WI38 (cell line): ENCODE results near the gene SYT2.
"Not testable (repeated sequence)": the region's sequence is repeated elsewhere in the genome, so short reads cannot be mapped to it uniquely, and the experiment has no call there.

Experiments used
- H3K4me3 ChIP-seq: 2 replicates; pipeline ENCODE4 v1.5.1; 2011; ENCODE audit warnings: low read depth, mild to moderate bottlenecking, control low read depth, low read length
- CTCF ChIP-seq: IDR thresholded peaks from 2 replicates; pipeline ENCODE4 v1.5.1; 2012; ENCODE audit warnings: low read depth, mild to moderate bottlenecking, control low read depth, low read length

Gene SYT2

GRCh38 chr1:202585590-202585933, 124.7 kb downstream of the SYT2 start:
- TF ChIP-seq CTCF, result no peak

GRCh38 chr1:202584707-202585589, 125.3 kb downstream of the SYT2 start:
- no peak for TF ChIP-seq CTCF
- H3K4me3 ChIP-seq, result no peak overlapping the region

More at GRCh38 chr1:202585590-202585933, 124.7 kb downstream of the SYT2 start:
- H3K4me3 ChIP-seq, result no peak overlapping the region

GRCh38 chr1:202582350-202582749, 127.9 kb downstream of the SYT2 start:
- not testable (repeated sequence) for H3K4me3 ChIP-seq

GRCh38 chr1:202580619-202581018, 129.6 kb downstream of the SYT2 start:
- no peak for TF ChIP-seq CTCF
- H3K4me3 ChIP-seq, result no peak overlapping the region

- TF ChIP-seq CTCF, result no peak
- no peak overlapping the region for H3K4me3 ChIP-seq
These were observed 130.4 kb downstream of the SYT2 start for GRCh38 chr1:202579806-202580205.

- TF ChIP-seq CTCF, result no peak
- no peak overlapping the region for H3K4me3 ChIP-seq
These were observed 131.7 kb downstream of the SYT2 start for GRCh38 chr1:202578565-202578964.

- TF ChIP-seq CTCF, result no peak
These were observed 132.2 kb downstream of the SYT2 start for GRCh38 chr1:202578001-202578504.

More at GRCh38 chr1:202578001-202578504, 132.2 kb downstream of the SYT2 start:
- no peak overlapping the region for H3K4me3 ChIP-seq
